GM18873 (cell line): Measurements from ENCODE around the gene GPR146.
A peak's percentile ranks its signal among the peaks of the same experiment; 100 is the strongest.
"Not testable (repeated sequence)": the region's sequence is repeated elsewhere in the genome, so short reads cannot be mapped to it uniquely, and the experiment has no call there.

ENCODE experiments used
- ATAC-seq: cut with Tn5 transposase; IDR thresholded peaks from one replicate; pipeline ENCODE4 v1.9.1; 2021; ENCODE audit warnings: mild to moderate bottlenecking, moderate library complexity, moderate number of reproducible peaks; ENCODE audit not compliant: unreplicated experiment, low FRiP score

The GPR146 gene

GRCh38 chr7:1024876-1025742, 19.2 kb upstream of the GPR146 start:
- no peak for ATAC-seq

GRCh38 chr7:1025743-1026581, 18.4 kb upstream of the GPR146 start:
- no peak for ATAC-seq

DNA sequence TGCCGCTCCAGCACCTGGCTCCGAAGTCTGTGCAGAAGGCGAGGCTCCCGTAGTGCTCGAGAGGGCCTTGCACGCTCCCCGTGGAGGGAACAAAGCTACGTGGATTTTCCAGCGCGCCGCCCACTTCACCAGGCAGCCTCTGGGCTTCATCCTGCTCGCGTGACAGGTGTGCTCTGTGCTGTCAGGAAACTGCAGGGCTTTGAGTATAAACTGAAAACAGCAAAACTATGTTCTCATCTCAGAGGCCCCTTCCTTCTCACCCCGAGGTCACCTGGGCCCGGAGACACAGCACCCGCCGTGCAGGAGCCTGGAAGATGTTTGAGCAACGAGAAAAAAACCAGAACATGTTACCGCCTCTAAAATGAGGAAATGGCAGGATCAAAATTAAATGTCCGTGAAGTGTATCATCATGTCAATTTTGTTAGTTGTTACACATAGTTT, 17.6 kb upstream of the GPR146 start:
- ATAC-seq = no peak

DNA sequence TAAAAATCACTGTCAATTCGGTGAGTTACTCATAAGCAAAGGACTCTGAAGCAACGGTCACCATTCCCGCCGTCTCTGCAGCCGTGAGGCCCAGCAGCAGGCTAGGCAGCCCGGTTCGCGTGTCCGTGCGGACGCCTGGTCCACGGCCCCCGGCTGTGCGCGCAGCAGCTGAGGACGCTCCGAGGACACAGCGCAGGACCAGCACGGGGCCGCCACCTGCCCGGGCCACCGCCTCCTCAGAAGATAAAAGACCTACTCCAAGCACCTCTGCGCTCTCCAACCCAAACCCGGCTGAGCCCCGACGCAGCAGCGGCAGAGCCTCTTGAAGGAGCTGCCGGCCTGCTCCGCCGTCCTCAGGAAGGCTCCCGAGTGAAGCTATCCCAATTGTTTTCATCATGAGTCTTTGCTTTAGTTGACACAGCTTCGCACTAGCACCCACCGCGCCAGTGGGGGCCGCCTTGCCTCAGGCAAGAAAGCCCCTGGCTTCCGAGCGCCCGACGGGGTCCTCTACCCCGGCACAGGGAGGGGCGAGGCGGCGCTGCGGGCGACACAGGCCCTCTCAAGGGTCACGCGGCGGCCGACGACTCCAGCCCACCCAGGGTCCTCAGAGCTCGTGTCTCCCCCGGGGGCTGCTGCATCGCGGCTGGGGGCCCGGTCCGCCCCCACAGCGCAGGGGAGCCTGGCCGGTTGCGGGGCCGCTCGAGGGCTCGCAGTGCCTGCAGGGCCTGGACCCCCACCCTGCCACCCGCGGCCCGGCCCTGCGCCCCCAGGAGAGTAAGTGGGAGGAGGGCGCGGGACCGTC, 16.9 kb upstream of the GPR146 start:
- ATAC-seq = peak; percentile 4

DNA sequence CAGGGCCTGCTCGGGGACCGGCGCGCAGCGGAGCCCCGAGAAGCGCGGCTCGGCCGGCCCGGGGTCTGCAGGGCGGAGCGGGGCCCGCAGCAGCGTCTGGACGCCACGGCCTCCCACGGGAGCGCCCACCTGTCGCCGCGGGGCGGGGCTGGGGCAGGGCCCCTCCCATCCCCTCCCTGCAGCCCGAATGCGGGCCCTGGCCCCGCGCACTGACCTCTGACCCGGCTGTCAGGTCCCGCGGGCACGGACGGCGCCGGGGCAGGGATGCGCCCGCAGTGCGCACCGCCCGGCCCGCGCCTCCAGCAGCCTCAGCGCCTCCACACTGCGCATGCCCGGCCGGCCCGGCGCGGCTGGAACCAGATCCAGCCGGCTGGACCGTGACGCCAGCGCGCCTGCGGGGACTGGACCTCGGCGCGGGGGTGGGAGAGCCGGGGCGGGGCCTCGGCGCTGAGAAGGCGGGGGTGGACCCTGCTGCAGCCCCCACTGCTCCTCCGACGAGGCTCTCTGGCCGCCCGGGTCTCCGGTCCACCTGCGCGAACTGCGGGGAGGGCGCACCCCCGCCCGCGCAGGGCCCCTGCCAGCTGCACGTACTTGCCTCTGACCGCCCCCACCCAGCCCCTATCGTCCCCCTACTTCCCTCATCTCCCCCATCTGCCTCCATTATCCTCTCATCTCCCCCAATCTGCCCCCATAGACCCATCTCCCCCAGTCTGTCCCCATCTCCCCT, 16.1 kb upstream of the GPR146 start:
- ATAC-seq = peak; percentile 29

DNA sequence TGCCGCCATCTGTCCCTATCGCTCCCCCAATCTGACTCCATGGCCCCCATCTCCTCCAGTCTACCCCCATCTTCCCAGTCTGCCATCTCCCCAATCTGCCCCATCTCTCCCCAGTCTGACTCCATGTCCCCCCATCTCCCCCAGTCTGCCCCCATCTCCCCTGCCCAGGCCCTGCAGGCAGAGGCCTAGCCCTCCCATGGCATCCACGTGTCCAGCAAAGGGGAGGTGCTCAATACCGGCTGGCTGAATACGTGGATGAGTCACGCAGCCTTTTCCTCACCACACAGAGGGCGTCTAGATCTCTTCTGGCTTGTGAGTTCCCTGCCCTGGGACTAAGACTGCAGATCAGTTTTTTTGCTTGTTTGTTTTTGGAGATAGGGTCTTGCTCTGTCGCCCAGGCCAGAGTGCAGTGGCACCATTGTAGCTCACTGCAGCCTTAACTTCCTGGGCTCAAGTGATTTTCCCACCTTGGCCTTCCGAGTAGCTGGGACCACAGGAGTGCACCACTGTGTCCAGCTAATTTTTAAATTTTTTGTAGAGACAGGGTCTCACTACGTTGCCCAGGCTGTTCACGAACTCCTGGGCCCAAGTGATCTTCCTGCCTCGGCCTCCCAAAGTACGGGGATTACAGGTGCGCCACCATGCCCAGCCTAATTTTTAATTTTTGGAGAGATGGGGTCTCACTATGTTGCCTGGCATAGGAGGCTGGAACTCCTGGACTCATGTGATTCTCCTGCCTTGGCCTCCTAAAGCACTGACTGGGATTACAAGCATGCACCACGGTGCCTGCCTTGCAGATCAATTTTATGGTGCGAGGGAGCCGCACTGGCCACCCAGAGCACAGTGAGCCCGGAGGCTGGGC, 15.3 kb upstream of the GPR146 start:
- ATAC-seq = no peak

DNA sequence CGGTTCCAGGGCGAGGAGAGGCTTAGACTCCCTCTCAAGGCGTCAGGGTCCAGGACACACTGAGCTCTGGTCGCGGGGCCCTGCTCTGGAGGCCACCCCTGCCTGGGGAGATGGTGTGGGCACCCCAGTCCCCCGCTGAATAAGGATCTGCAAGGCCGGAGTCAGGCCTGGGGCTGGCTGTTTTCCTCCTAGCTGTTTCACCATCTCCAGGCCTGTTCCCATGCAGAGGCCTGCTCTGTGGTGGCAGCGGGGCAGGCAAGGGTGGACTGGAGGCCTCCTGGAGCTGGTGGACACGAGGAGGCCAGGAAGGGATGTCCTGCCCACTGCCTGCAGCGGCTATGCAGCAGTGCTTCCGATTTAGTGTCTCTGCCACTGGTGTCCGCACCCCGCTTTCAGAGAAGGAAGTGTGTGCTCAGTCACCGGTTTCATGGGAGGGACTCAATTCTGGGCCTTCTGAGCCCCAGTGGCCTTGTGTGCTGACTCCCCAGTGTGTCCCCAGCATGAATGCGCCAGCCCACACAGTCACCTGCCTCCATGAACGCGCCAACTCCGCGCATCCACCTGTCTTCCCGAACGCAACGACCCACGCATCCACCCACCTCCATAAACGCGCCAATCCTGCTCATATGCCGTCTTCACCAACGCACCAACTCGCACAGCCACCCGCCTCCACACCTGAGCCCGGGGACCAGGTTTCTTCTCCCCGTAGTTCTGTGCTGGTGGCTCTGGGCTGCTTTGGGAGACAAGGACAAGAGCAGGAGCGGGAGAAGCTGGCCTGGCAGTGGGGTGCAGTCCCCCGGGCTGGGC, 14.5 kb upstream of the GPR146 start:
- no peak for ATAC-seq

- ATAC-seq = no peak
These were observed 13.8 kb upstream of the GPR146 start for GRCh38 chr7:1030444-1031070.

DNA sequence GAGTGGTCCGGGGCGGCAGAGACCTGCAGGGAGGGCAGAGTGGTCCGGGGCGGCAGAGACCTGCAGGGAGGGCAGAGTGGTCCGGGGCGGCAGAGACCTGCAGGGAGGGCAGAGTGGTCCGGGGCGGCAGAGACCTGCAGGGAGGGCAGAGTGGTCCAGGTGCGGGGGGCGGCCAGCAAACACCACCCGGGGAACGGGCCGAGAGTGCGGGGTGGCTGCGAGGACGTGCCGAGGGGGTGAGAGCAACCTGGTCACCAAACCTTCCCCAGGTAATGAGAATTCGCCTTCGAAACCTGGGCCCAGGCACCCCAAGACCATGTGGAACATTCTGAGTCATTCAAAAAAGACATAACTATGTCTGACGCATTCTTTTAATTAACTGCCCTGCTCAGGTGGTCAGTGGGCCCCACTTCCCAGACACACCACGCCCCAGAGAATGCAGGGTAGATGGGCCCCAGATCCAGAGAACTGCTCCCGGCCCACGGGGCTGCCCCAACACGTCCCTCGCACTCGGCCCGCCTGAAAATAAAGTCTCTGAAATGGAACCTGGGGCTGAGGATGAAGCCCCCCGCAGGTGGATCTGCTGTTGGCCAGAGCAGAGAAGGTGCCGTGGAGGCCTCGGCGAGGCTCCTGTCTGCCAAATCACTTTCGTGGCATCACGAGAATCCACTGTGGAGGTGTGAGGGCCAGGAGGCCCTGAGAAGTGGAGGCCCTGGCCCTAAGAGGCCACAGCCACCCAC, 12.5 kb upstream of the GPR146 start:
- ATAC-seq = no peak

DNA sequence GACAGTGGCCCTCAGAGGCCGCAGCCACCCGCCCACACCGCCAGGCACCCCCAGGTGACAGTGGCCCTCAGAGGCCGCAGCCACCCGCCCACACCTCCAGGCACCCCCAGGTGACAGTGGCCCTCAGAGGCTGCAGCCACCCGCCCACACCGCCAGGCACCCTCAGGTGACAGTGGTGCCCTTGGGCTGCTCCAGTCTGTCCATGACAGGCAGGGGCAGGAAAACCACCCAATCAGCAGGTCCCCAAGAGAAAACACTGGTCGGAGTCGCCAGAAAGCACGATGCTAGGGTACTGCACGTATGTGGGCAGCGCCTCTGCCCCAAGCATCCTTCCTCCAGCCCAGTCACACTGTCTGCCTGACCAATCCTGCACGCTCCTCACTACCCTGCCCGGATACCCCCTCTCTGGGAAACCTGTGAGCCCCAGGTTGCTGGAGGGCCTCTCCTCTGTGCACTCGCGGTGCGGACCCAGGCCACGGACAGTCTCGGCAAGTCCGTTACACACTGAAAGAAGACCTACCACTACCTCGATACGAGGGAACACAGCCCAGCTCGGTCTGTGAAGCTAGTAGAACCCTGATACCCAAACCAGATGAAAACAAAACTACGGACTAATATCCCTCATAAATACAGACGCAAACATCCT, 11.7 kb upstream of the GPR146 start:
- no peak for ATAC-seq

GRCh38 chr7:1033546-1034145, 10.7 kb upstream of the GPR146 start:
- ATAC-seq = no peak

GRCh38 chr7:1034769-1035168, 9.6 kb upstream of the GPR146 start:
- not testable (repeated sequence) for ATAC-seq

DNA sequence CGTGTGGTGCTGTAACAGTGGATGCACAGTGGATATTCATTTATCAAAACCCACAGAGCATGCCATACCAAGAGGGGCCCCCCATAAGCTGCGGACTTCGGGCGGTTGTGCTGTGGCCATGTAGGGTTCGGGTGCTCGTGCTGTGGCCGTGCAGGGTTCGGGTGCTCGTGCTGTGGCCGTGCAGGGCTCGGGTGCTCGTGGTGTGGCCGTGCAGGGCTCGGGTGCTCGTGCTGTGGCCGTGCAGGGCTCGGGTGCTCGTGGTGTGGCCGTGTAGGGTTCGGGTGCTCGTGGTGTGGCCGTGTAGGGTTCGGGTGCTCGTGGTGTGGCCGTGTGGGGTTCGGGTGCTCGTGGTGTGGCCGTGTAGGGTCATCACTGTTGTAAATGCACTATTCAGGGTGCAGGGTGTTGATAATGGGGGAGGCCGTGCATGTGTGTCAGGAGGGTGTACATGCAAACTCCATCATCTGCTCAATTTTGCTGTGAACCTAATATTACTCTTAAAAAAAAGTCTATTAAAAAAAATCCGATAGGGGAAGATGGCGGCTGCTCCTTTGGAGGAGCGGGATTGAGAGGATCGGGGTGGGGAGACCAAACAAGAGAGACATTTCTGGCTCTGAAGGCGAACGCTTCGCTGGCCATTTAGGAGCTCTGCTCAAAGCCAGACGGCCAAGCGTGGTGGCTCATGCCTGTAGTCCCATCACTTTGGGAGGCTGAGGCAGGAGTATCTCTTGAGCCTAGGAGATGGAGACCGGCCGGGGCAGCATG, 8.0 kb upstream of the GPR146 start:
- not testable (repeated sequence) for ATAC-seq

DNA sequence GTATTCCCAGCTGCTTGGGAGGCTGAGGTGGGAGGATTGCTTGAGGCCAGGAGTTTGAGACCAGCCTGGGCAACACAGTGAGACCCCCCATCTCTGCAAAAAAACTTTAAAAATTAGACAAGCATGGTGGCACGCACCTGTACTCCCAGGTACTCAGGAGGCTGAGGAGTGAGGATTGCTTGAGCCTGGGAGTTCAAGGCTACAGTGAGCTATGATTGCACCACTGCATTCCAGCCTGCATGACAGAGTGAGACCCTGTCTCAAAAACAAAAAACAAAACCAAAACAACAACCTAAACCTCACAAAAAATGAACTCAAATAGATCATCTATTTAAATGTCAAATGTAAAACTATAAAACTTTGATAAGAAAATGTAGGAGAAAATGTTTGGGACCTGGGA, 4.1 kb upstream of the GPR146 start:
- not testable (repeated sequence) for ATAC-seq

GRCh38 chr7:1040790-1041189, 3.6 kb upstream of the GPR146 start:
- no peak for ATAC-seq
